HepG2 (cell line): ENCODE results near the gene PRR12. TPM values are rescaled to one million over a fixed set of nuclear protein-coding genes. Genes with fewer than 3 reads are reported as not detected.

ENCODE experiments used
- AHDC1 ChIP-seq: sonication (generic); formaldehyde crosslinking; IDR thresholded peaks from 2 replicates; pipeline ENCODE4 v1.5.1; 2020; ENCODE audit warnings: mild to moderate bottlenecking, missing genetic modification reagents, borderline replicate concordance
- ATM ChIP-seq: fragments of 450-650 bp; IDR thresholded peaks from 2 replicates; pipeline ENCODE4 v1.7.1; 2017; ENCODE audit warnings: mild to moderate bottlenecking, borderline replicate concordance
- CBFB ChIP-seq: sonication (generic); formaldehyde crosslinking; IDR thresholded peaks from 2 replicates; pipeline ENCODE4 v1.4.0; 2020; ENCODE audit warnings: missing genetic modification reagents
- CCAR2 ChIP-seq: fragments of 200-400 bp; formaldehyde crosslinking; optimal IDR thresholded peaks from 2 replicates; pipeline ENCODE3; 2018; ENCODE audit warnings: low read depth, mild to moderate bottlenecking, low read length, moderate library complexity
- FOXO4 ChIP-seq: sonication (generic); formaldehyde crosslinking; conservative IDR thresholded peaks from 2 replicates; pipeline ENCODE4 v1.8.1; 2023; ENCODE audit warnings: missing genetic modification reagents
- GATAD1 ChIP-seq: IDR thresholded peaks from 2 replicates; pipeline ENCODE4 v1.6.1; 2016; ENCODE audit warnings: missing genetic modification reagents, missing compliant biosample characterization
- REPIN1 ChIP-seq: sonication (generic); formaldehyde crosslinking; IDR thresholded peaks from 2 replicates; pipeline ENCODE4 v1.8.0; 2022; ENCODE audit warnings: missing genetic modification reagents, low read depth, mild to moderate bottlenecking, borderline replicate concordance
- TRIM22 ChIP-seq: fragments of 450-650 bp; IDR thresholded peaks from 2 replicates; pipeline ENCODE4 v1.6.1; 2017
- ZBTB8A ChIP-seq: sonication (generic); formaldehyde crosslinking; IDR thresholded peaks from 2 replicates; pipeline ENCODE4 v1.4.0; 2020; ENCODE audit warnings: mild to moderate bottlenecking, low read depth, missing genetic modification reagents, borderline replicate concordance
- polyA plus RNA-seq, 8 experiments: library from polyadenylated mRNA; depleted of rRNA in 3 of 8; stranded (reverse) in 7 of 8; unstranded in 1 of 8; fragments of >200 nt; fragmentation: Illumina TruSeq in 4 of 8; extraction: Trizol in 4 of 8; gene quantifications; 2 replicates each; pipeline versions ENCODE4 v1.2.1 to v1.2.3, GENCODE V29; 2011 to 2016; ENCODE audit warnings: low read depth in 4 of 8, missing spikeins in 1 of 8, mixed read lengths in 1 of 8; ENCODE audit not compliant: insufficient read depth in 1 of 8
- total RNA-seq, 5 experiments: library from RNA; depleted of rRNA; stranded (reverse); fragments of >200 nt; fragmentation: Illumina TruSeq; extraction: Trizol; gene quantifications; 2 replicates each; pipeline ENCODE4 v1.2.3, GENCODE V29; 2016; ENCODE audit warnings: low read depth in 1 of 5
- TF ChIP-seq, protein P1 (sequence below): sonication (generic); formaldehyde crosslinking; IDR thresholded peaks from 2 replicates; pipeline ENCODE4 v1.4.0; 2020; ENCODE audit warnings: missing genetic modification reagents
- TF ChIP-seq, protein P2 (sequence below): IDR thresholded peaks from 2 replicates; pipeline ENCODE4 v1.6.1; 2016; ENCODE audit warnings: low read depth, missing genetic modification reagents, missing compliant biosample characterization
- TF ChIP-seq, protein P3 (sequence below): IDR thresholded peaks from 2 replicates; pipeline ENCODE4 v1.6.1; 2016

The PRR12 gene
- total and polyA plus RNA-seq, 2 of the 13 experiments (the other 11 are each of a cell fraction or from before 2014, with no cell fraction given): 0.62 to 1.5 TPM

DNA sequence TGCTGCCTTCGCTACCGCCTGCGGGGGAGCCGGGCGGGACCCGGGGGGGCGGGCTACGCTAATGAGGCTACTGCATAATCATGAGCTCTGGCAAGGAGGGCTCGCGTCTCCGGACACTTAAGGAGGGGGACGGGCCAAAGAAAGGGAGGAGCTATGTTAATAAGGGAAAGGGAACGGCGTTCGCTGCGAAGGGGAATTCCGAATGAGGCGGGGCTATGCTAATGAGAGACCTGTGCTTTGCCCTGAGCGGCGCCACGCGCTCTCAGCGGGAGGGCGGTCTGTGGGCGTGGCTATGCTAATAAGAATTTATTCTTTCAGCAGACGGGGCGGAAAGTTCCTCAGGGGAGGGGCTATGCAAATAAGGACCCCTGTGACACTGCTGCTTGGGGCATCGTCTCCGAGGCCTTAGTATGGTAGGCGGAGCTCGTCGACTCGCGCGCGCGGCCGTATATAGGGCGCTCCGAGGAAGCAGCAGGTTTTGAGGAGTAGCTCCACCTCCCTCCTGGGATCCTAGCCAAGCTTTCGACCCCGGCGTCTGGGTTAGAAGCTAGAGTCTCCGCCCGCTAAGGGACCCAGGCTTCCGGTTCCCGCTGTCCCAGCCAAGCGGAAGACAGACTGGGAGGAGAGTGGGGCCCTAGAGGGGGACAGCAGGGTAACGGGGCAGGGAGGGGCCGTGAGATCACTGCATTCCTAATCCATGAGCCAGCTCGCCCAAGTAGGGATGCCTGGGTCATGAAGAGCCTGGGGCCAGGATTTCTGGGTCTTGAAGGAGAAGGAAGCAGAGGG, 49.3 kb downstream of the PRR12 start, which contains the start of gene RRAS (continued):
- TF ChIP-seq, protein P1, sequence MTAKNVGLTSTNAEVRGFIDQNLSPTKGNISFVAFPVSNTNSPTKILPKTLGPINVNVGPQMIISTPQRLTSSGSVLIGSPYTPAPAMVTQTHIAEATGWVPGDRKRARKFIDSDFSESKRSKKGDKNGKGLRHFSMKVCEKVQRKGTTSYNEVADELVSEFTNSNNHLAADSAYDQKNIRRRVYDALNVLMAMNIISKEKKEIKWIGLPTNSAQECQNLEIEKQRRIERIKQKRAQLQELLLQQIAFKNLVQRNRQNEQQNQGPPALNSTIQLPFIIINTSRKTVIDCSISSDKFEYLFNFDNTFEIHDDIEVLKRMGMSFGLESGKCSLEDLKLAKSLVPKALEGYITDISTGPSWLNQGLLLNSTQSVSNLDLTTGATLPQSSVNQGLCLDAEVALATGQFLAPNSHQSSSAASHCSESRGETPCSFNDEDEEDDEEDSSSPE: peak; percentile 58
- TF ChIP-seq AHDC1 (no peak), REPIN1 (no peak; the same call in 1 of the 2 replicates), GATAD1 (CRISPR knock-in tag) (peak; percentile 70), CCAR2 (no peak), ZBTB8A (CRISPR knock-in tag) (no peak), TRIM22 (no peak), ATM (no peak), CBFB (CRISPR knock-in tag) (peak; percentile 77), FOXO4 (CRISPR knock-in tag) (no peak)
- TF ChIP-seq, protein P2, sequence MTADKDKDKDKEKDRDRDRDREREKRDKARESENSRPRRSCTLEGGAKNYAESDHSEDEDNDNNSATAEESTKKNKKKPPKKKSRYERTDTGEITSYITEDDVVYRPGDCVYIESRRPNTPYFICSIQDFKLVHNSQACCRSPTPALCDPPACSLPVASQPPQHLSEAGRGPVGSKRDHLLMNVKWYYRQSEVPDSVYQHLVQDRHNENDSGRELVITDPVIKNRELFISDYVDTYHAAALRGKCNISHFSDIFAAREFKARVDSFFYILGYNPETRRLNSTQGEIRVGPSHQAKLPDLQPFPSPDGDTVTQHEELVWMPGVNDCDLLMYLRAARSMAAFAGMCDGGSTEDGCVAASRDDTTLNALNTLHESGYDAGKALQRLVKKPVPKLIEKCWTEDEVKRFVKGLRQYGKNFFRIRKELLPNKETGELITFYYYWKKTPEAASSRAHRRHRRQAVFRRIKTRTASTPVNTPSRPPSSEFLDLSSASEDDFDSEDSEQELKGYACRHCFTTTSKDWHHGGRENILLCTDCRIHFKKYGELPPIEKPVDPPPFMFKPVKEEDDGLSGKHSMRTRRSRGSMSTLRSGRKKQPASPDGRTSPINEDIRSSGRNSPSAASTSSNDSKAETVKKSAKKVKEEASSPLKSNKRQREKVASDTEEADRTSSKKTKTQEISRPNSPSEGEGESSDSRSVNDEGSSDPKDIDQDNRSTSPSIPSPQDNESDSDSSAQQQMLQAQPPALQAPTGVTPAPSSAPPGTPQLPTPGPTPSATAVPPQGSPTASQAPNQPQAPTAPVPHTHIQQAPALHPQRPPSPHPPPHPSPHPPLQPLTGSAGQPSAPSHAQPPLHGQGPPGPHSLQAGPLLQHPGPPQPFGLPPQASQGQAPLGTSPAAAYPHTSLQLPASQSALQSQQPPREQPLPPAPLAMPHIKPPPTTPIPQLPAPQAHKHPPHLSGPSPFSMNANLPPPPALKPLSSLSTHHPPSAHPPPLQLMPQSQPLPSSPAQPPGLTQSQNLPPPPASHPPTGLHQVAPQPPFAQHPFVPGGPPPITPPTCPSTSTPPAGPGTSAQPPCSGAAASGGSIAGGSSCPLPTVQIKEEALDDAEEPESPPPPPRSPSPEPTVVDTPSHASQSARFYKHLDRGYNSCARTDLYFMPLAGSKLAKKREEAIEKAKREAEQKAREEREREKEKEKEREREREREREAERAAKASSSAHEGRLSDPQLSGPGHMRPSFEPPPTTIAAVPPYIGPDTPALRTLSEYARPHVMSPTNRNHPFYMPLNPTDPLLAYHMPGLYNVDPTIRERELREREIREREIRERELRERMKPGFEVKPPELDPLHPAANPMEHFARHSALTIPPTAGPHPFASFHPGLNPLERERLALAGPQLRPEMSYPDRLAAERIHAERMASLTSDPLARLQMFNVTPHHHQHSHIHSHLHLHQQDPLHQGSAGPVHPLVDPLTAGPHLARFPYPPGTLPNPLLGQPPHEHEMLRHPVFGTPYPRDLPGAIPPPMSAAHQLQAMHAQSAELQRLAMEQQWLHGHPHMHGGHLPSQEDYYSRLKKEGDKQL (CRISPR knock-in tag): no peak
- TF ChIP-seq, protein P3, sequence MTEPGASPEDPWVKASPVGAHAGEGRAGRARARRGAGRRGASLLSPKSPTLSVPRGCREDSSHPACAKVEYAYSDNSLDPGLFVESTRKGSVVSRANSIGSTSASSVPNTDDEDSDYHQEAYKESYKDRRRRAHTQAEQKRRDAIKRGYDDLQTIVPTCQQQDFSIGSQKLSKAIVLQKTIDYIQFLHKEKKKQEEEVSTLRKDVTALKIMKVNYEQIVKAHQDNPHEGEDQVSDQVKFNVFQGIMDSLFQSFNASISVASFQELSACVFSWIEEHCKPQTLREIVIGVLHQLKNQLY (CRISPR knock-in tag): 0 out of 2 replicates have a peak, but pooled peaks have one; percentile 7
